ENCODE results near the gene TEKT2. TPM values are rescaled to one million over a fixed set of nuclear protein-coding genes. Genes with fewer than 3 reads are reported as not detected.

TEKT2 gene
- polyA plus RNA-seq, 2 of the 4 experiments (the other 2 are of a cell fraction): 0.08 TPM; not detected in 1

- Histone ChIP-seq H3K4me1 (no peaks in the 10 kb centered on the region), H3K27ac (no peak overlapping the region), H3K4me3 (no peak overlapping the region), H3K9me3 (no peaks in the 10 kb centered on the region), H3K4me2 (no peak overlapping the region)
- DNase-seq (ENCODE audit: low read depth in 1 of 2, low spot score in 1 of 2) (no peak), FAIRE-seq (no peak), ATAC-seq (no peak)
- 75% methylated on average over 7 of the region's 18 CpGs for WGBS (ENCODE audit: missing lambda C conversion rate)
- ChIA-PET CTCF (interaction anchor here (1.2 to 8.0 kb wide), 3 partner anchors 19 to 257 kb away, joined by 3 to 49 read pairs (median 7); no protein-coding TSS in a partner anchor), POLR2A (no interaction called here)
- TF ChIP-seq FOXS1 (CRISPR knock-in tag; IDR thresholded peaks at IDR 0.05) (no peak), RAD21 (conservative IDR thresholded peaks at IDR 0.05 in 1 of 2, IDR thresholded peaks at IDR 0.05 in 1 of 2) (no peak), USF2 (IDR thresholded peaks at IDR 0.05) (no peak), FOSL2 (IDR thresholded peaks at IDR 0.05) (no peak), FOSL2 (CRISPR knock-in tag; IDR thresholded peaks at IDR 0.05) (no peak), ZSCAN20 (CRISPR knock-in tag; IDR thresholded peaks at IDR 0.05) (no peak), NFE2L2 (conservative IDR thresholded peaks at IDR 0.05; ENCODE audit: low read length) (no peak), ZNF302 (CRISPR knock-in tag; IDR thresholded peaks at IDR 0.05) (no peak), HES2 (IDR thresholded peaks at IDR 0.05) (no peak), HMGXB4 (CRISPR knock-in tag; IDR thresholded peaks at IDR 0.05; ENCODE audit: borderline replicate concordance) (no peak), MAZ (IDR thresholded peaks at IDR 0.05; ENCODE audit: borderline replicate concordance, low read depth, low read length) (no peak), KDM1A (IDR thresholded peaks at IDR 0.05; ENCODE audit: low read depth) (no peak), FOSB (CRISPR knock-in tag; IDR thresholded peaks at IDR 0.05) (no peak), CTCF (IDR thresholded peaks at IDR 0.05) (no peak), ELK1 (IDR thresholded peaks at IDR 0.05; ENCODE audit: low read depth, low read length) (no peak), EP300 (IDR thresholded peaks at IDR 0.05) (no peak), E2F6 (IDR thresholded peaks at IDR 0.05; ENCODE audit: borderline replicate concordance, low read depth) (no peak), MAX (IDR thresholded peaks at IDR 0.05) (no peak), CBX8 (IDR thresholded peaks at IDR 0.05) (no peak), BHLHE40 (IDR thresholded peaks at IDR 0.05; ENCODE audit: low read depth, low read length) (no peak), HOXA7 (CRISPR knock-in tag; IDR thresholded peaks at IDR 0.05) (no peak)
These were observed 31.3 kb downstream of the TEKT2 start for GRCh38 chr1:36115200-36115669.
